NCI-H2081 treated with DMSO at 0.1 percent for 48 hours (cell line): Measurements from ENCODE around the gene RPL7A.

Experiments used
- DNase-seq: peaks from one replicate; lab custom pipeline; 2025; lab: John Stamatoyannopoulos, UW

Gene RPL7A

GRCh38 chr9:133347515-133347984 is 468 bp upstream of the RPL7A start:
- DNase-seq, result no peak

GRCh38 chr9:133348718-133349573 is 928 bp downstream of the RPL7A start:
- DNase-seq, result no peak

- DNase-seq, result no peak
Observed at GRCh38 chr9:133349965-133350616, 2.1 kb downstream of the RPL7A start.

- no peak for DNase-seq
Observed at GRCh38 chr9:133351526-133351907, 3.5 kb downstream of the RPL7A start.

GRCh38 chr9:133351908-133352634 is 4.1 kb downstream of the RPL7A start:
- DNase-seq, result no peak

- no peak for DNase-seq
Observed at GRCh38 chr9:133352635-133353340, 4.8 kb downstream of the RPL7A start.

GRCh38 chr9:133353548-133353947 is 5.5 kb downstream of the RPL7A start:
- DNase-seq, result no peak

GRCh38 chr9:133354766-133355165 is 6.7 kb downstream of the RPL7A start:
- DNase-seq, result no peak

GRCh38 chr9:133355881-133356357 is 7.9 kb downstream of the RPL7A start:
- no peak for DNase-seq

GRCh38 chr9:133356391-133357091 is 8.5 kb downstream of the RPL7A start, which contains the start of the genes SURF1 and SURF2:
Gene SURF1 (minus strand): TSS chr9:133356487. CDS start chr9:133356453, 34 bp downstream.
Gene SURF2 (plus strand): TSS chr9:133356550. CDS start chr9:133356593, 43 bp downstream.
- DNase-seq, result peak; percentile 16

GRCh38 chr9:133357656-133358055 is 9.6 kb downstream of the RPL7A start:
- DNase-seq, result no peak

- no peak for DNase-seq
Observed at GRCh38 chr9:133359399-133360175, 11.6 kb downstream of the RPL7A start.

GRCh38 chr9:133360400-133361393 is 12.7 kb downstream of the RPL7A start:
- DNase-seq, result no peak

- DNase-seq, result no peak
Observed at GRCh38 chr9:133361507-133362092, 13.6 kb downstream of the RPL7A start.

GRCh38 chr9:133362359-133363044 is 14.5 kb downstream of the RPL7A start:
- no peak for DNase-seq

- DNase-seq, result no peak
Observed at GRCh38 chr9:133366435-133366834, 18.4 kb downstream of the RPL7A start.

GRCh38 chr9:133367221-133367620 is 19.2 kb downstream of the RPL7A start:
- DNase-seq, result no peak

- DNase-seq, result no peak
Observed at GRCh38 chr9:133367778-133368177, 19.8 kb downstream of the RPL7A start.
